AG10803 (cell line): ENCODE results near the gene EFCAB11.
"Not testable (repeated sequence)": the region's sequence is repeated elsewhere in the genome, so short reads cannot be mapped to it uniquely, and the experiment has no call there.

Experiments
- DNase-seq: peaks from one replicate; pipeline ENCODE4 v3.0.0; 2010; ENCODE audit warnings: low read depth
- H3K4me3 ChIP-seq: 2 replicates; pipeline ENCODE4 v1.5.1; 2011; ENCODE audit warnings: mild to moderate bottlenecking, low read length, control low read depth
- TF ChIP-seq, protein P1 (sequence below): conservative IDR thresholded peaks from 2 replicates; pipeline ENCODE4 v1.5.1; 2011; ENCODE audit warnings: mild to moderate bottlenecking, low read length, control low read depth, inconsistent platforms

Gene EFCAB11

DNA sequence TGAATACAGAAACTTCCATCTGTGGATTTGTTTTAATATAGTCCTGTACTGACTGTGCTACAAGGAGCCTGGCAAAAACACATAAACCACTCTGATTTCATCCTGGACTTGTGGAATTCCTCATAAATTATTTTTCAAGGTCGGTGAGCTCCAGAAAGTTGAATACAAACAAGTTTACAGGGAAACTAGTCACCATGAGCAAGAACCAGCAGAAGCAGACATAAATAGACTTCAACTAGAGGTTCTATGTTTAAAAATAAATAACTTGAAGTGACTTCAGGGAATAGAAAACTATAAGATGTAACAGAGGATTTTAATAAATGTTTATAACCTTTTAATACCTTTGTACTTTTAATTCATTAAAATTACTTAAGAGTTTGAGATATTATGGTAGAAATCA, 63.5 kb downstream of the EFCAB11 start:
- TF ChIP-seq, protein P1, sequence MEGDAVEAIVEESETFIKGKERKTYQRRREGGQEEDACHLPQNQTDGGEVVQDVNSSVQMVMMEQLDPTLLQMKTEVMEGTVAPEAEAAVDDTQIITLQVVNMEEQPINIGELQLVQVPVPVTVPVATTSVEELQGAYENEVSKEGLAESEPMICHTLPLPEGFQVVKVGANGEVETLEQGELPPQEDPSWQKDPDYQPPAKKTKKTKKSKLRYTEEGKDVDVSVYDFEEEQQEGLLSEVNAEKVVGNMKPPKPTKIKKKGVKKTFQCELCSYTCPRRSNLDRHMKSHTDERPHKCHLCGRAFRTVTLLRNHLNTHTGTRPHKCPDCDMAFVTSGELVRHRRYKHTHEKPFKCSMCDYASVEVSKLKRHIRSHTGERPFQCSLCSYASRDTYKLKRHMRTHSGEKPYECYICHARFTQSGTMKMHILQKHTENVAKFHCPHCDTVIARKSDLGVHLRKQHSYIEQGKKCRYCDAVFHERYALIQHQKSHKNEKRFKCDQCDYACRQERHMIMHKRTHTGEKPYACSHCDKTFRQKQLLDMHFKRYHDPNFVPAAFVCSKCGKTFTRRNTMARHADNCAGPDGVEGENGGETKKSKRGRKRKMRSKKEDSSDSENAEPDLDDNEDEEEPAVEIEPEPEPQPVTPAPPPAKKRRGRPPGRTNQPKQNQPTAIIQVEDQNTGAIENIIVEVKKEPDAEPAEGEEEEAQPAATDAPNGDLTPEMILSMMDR = no peak
- DNase-seq = no peak
- H3K4me3 ChIP-seq = no peak overlapping the region

DNA sequence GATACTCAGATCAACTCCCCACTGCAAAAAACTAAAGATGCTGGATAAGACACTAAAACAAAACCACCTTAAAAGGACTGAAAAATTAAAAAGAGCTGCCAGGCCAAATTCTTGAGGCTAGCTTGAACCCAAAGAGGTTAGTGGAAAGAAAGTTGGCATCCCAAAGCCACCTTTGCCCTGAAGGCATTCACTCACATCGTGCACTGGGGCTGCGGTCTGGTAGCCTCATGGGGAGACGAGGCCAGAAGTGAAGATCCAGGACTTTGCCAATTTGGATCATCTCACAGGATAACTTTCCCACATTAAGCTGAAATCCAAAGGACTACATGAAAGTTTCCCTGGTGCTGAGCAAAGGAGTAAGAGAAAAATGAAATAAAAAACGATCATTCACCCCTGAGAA, 63.9 kb downstream of the EFCAB11 start:
- TF ChIP-seq, protein P1 = no peak
- H3K4me3 ChIP-seq = no peak overlapping the region
- DNase-seq = no peak

DNA sequence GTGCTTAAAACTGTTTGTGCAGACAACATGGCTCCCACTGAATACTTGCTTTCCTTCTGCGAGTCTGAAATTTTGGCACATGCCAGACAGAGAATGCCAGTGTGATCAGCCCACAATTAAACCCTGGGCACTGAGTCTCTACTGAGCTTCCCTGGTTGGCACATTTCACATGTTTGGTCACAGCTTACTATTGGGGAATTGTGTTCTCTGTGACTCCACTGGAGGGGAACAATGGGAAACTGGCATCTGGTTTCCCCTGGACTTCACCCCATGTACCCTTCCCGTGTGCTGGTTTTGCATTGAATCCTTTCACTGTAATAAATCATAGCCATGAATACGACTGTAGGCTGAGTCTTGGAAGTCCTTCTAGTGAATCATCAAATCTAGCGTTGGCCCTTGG, 64.9 kb downstream of the EFCAB11 start:
- DNase-seq = no peak
- TF ChIP-seq, protein P1 = no peak
- H3K4me3 ChIP-seq = no peak overlapping the region

DNA sequence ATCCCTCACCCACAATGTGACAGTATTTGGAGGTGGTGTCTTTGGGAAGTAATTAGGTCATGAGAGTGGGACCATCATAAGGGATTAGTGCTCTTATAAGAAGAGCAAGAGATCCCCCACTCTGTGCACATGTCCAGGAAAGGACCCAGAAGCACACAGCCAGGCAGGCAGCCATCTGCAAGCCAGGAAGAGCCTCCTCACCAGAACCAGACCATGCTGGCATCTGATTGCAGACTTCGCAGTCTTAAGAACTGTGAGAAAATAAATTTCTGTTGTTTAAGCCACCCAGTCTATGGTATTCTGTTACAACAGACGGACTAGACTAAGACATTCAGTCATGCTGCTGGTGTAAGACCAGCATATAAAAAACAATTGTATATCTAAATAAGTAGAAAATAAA, 69.8 kb downstream of the EFCAB11 start:
- H3K4me3 ChIP-seq = no peak overlapping the region
- DNase-seq = no peak
- TF ChIP-seq, protein P1 = no peak

DNA sequence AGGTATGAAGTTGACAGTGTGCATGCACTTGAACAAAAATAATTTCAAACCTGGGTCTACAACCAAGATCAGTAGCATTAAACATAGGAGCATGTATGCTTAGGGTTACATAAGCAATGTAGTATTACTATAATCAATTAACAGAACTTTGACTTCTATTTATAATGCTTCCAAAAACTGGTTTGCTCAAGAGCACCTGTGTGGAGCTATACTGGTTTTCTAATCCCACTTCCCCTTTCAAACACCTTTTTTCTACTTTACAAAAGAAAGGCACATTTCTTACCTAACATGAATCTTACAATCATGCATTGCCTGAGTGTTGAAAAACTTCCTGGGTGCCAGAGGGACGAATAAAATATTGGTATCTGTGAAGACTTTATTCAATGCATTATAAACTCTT, 72.7 kb downstream of the EFCAB11 start:
- TF ChIP-seq, protein P1 = no peak
- no peak overlapping the region for H3K4me3 ChIP-seq
- no peak for DNase-seq

DNA sequence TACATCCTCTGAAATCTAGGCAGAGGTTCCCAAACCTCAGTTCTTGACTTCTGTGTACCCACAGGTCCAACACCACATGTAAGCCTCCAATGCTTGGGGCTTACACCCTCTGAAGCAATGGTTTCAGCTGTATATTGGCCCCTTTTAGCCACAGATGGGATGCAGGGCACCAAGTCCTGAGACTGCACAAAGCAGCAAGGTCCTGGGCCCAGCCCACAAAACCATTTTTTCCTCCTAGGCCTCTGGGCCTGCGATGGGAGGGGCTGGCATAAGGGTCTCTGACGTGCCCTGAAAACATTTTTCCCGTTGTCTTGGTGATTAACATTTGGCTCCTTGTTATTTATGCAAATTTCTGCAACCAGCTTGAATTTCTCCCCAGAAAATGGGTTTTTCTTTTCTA, 80.4 kb downstream of the EFCAB11 start:
- DNase-seq, H3K4me3 ChIP-seq: not testable (repeated sequence)

DNA sequence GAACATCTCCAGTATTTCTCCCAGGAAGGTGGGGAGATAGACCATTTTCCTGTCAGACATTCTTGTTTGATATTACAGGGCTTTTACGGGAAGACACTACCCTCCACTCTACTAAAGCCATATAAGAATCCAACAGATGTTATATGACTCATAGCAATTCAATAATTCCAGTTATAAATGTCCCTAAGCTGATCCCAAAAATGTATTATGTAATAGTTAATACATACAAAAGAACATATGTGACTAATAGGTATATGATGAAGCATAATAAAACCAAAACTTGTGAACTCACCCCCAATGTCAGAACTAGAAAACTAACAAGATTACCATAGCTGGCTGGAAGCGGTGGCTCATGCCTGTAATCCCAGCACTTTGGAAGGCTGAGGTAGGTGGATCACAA, 84.2 kb downstream of the EFCAB11 start:
- DNase-seq = peak; percentile 18
- no peak overlapping the region for H3K4me3 ChIP-seq
- TF ChIP-seq, protein P1 = no peak

DNA sequence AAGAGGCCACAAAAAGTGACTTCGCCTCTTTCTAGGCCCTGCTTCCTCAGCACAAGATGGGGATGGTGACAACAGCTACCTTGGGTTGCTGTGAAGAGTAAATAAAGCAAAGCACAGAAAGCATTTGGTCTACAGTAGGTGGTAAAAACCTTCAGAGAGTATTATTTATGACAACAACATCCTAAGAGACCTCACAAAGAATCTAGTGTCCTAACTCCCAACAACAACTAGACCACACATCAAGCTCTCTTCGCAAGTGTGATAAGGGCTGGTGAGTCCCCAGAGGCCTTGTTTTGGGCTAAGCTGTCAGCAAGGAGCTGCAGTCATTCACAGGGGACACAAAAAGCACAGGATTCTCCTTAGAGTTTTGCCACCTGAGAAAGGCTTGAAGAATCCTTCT, 84.9 kb downstream of the EFCAB11 start:
- DNase-seq = no peak
- H3K4me3 ChIP-seq = no peak overlapping the region
- TF ChIP-seq, protein P1 = no peak
